ENCODE results near the gene PPP6R3. TPM values are rescaled to one million over a fixed set of nuclear protein-coding genes. Genes with fewer than 3 reads are reported as not detected.

Gene PPP6R3
- total and polyA plus RNA-seq, 2 of the 8 experiments (the other 6 are each of a cell fraction or from before 2014, with no cell fraction given), result 44.6 to 150 TPM

DNA sequence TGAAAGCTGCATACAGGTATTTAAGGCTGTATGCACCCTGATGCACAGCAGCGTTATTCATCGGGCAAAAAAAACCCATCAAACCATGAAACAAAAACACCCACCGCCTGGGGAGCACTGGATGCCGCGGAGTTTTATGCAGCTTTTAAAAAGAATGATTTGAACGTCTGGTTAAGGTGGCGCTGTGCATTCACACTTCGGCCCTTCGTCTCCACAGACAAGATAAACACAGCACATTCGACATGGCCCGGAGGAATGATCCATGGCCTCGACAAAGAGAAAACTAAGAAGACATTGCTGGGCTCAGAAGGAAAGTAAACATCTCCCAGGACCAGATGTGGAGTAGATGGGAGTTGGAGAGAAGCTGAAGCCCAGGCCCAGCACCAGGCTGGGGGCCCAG is 183.0 kb downstream of the PPP6R3 start (continued):
- TF ChIP-seq TCF12 (IDR thresholded peaks at IDR 0.05; ENCODE audit: low read depth, low read length) (no peak), MAFK (IDR thresholded peaks at IDR 0.05; ENCODE audit: low read depth, low read length) (no peak)
